H1 (cell line): ENCODE results near the gene ILKAP. TPM values are rescaled to one million over a fixed set of nuclear protein-coding genes. Genes with fewer than 3 reads are reported as not detected.
A peak's percentile ranks its signal among the peaks of the same experiment; 100 is the strongest.

ENCODE experiments used
- CTCF ChIA-PET: fragments of 300-600 bp; sonication (Branson Sonifier 250); formaldehyde crosslinking; loops from one replicate; lab custom pipeline; 2021; ENCODE audit not compliant: partially characterized antibody; lab: Charles Lee
- POLR2A ChIA-PET: fragments of 300-600 bp; sonication (Branson Sonifier 250); formaldehyde crosslinking; loops from one replicate; lab custom pipeline; 2021; ENCODE audit warnings: inconsistent platforms; ENCODE audit not compliant: partially characterized antibody; lab: Charles Lee
- DNase-seq, 2 experiments: peaks; one replicate each; pipeline versions ENCODE4 v3.0.0 to v3.0.0-alpha.2; 2010 to 2022; ENCODE audit warnings: low spot score in 2 of 2, low read depth in 1 of 2, mixed read lengths in 1 of 2
- FAIRE-seq: peaks from 2 replicates; lab custom pipeline; 2011; peaks lifted over from hg19 to GRCh38; lab: Jason Lieb, UNC
- H2AFZ ChIP-seq: 2 replicates; pipeline ENCODE4 v1.8.1; 2012; ENCODE audit warnings: low read length, inconsistent platforms
- H2AK5ac ChIP-seq: 2 replicates; pipeline ENCODE4 v1.6.1; 2013; ENCODE audit warnings: low read depth, low read length
- H2BK120ac ChIP-seq: replicated peaks from 2 replicates; pipeline ENCODE3; 2013; ENCODE audit warnings: low read depth, low read length, inconsistent platforms
- H2BK12ac ChIP-seq: 2 replicates; pipeline ENCODE4 v1.6.1; 2013; ENCODE audit warnings: low read depth, low read length
- H2BK15ac ChIP-seq: 2 replicates; pipeline ENCODE4 v1.6.1; 2013; ENCODE audit warnings: low read length
- H2BK20ac ChIP-seq: 2 replicates; pipeline ENCODE4 v1.6.1; 2013; ENCODE audit warnings: low read length
- H2BK5ac ChIP-seq: 2 replicates; pipeline ENCODE4 v1.6.1; 2013; ENCODE audit warnings: low read depth, low read length
- H3K14ac ChIP-seq: 2 replicates; pipeline ENCODE4 v1.6.1; 2013; ENCODE audit warnings: inconsistent platforms; ENCODE audit not compliant: insufficient read length
- H3K18ac ChIP-seq: 2 replicates; pipeline ENCODE4 v1.6.1; 2013; ENCODE audit warnings: low read length; ENCODE audit errors: extremely low read depth
- H3K23ac ChIP-seq: 2 replicates; pipeline ENCODE4 v1.6.1; 2013; ENCODE audit warnings: inconsistent platforms; ENCODE audit not compliant: insufficient read length
- H3K23me2 ChIP-seq: 2 replicates; pipeline ENCODE4 v1.6.1; 2013; ENCODE audit warnings: low read depth, low read length
- H3K27ac ChIP-seq: 2 replicates; pipeline ENCODE4 v1.6.1; 2011; ENCODE audit warnings: low read depth, low read length, inconsistent platforms
- H3K27me3 ChIP-seq, 4 experiments: replicated peaks in 1 of 4; 1 replicate in 1 of 4; 2 replicates in 3 of 4; pipeline versions ENCODE4 v1.6.1 to v1.8.1; 2011 to 2013; ENCODE audit warnings: low read length in 3 of 4, mild to moderate bottlenecking in 3 of 4, inconsistent platforms in 2 of 4, mixed read lengths in 2 of 4, moderate library complexity in 1 of 4; ENCODE audit not compliant: control insufficient read depth in 3 of 4, insufficient read depth in 3 of 4; ENCODE audit errors: extremely low read depth in 1 of 4
- H3K36me3 ChIP-seq, 4 experiments: 2 replicates each; pipeline versions ENCODE4 v1.6.1 to v1.8.1; 2011 to 2013; ENCODE audit warnings: mild to moderate bottlenecking in 4 of 4, low read length in 3 of 4, moderate library complexity in 2 of 4, control low read depth in 1 of 4, inconsistent platforms in 1 of 4; ENCODE audit not compliant: insufficient read depth in 4 of 4, control insufficient read depth in 2 of 4
- H3K4ac ChIP-seq: replicated peaks from 2 replicates; pipeline ENCODE3; 2013; ENCODE audit warnings: low read length, low read depth, mixed read lengths, inconsistent platforms; ENCODE audit not compliant: insufficient read length
- H3K4me1 ChIP-seq, 4 experiments: replicated peaks in 1 of 4; 1 replicate in 1 of 4; 2 replicates in 3 of 4; pipeline versions ENCODE4 v1.6.1 to v1.8.1; 2011 to 2013; ENCODE audit warnings: low read length in 3 of 4, inconsistent platforms in 2 of 4, mixed read lengths in 1 of 4; ENCODE audit not compliant: insufficient read depth in 4 of 4, control insufficient read depth in 3 of 4
- H3K4me2 ChIP-seq, 2 experiments: 2 replicates each; pipeline versions ENCODE4 v1.6.1 to v1.8.1; 2011 to 2013; ENCODE audit warnings: low read depth in 2 of 2, low read length in 2 of 2, control low read depth in 1 of 2, inconsistent platforms in 1 of 2, mild to moderate bottlenecking in 1 of 2; ENCODE audit not compliant: insufficient read depth in 1 of 2
- H3K4me3 ChIP-seq, 4 experiments: fragments of 200-600, 300-600 bp in 1 of 4; sonication (generic), shearing (Covaris generic), sonication (Bioruptor Twin) in 1 of 4; 2 replicates each; pipeline versions ENCODE4 v1.5.1 to v1.8.1; 2011 to 2016; ENCODE audit warnings: low read length in 4 of 4, low read depth in 3 of 4, control low read depth in 2 of 4, inconsistent platforms in 2 of 4, mild to moderate bottlenecking in 2 of 4, mixed read lengths in 1 of 4, moderate library complexity in 1 of 4; ENCODE audit not compliant: insufficient read depth in 2 of 4; ENCODE audit errors: extremely low read depth in 1 of 4
- H3K56ac ChIP-seq: replicated peaks from 2 replicates; pipeline ENCODE3; 2013; ENCODE audit warnings: low read depth, mild to moderate bottlenecking, mixed read lengths, low read length, inconsistent platforms; ENCODE audit not compliant: insufficient read length
- H3K79me1 ChIP-seq: 2 replicates; pipeline ENCODE4 v1.6.1; 2013; ENCODE audit warnings: low read depth, low read length, control low read depth
- H3K79me2 ChIP-seq, 2 experiments: 2 replicates each; pipeline versions ENCODE4 v1.6.1 to v1.8.1; 2012 to 2013; ENCODE audit warnings: low read length in 2 of 2, mild to moderate bottlenecking in 2 of 2, inconsistent platforms in 1 of 2; ENCODE audit not compliant: insufficient read depth in 2 of 2, control insufficient read depth in 1 of 2
- H3K9ac ChIP-seq, 4 experiments: replicated peaks in 1 of 4; 1 replicate in 1 of 4; 2 replicates in 3 of 4; pipeline versions ENCODE4 v1.6.1 to v1.8.1; 2011 to 2013; ENCODE audit warnings: low read depth in 3 of 4, low read length in 3 of 4, control low read depth in 2 of 4, mild to moderate bottlenecking in 2 of 4, moderate library complexity in 2 of 4, inconsistent platforms in 1 of 4; ENCODE audit errors: extremely low read depth in 1 of 4
- H3K9me3 ChIP-seq, 2 experiments: 2 replicates each; pipeline versions ENCODE4 v1.6.1 to v1.8.1; 2012 to 2013; ENCODE audit warnings: mild to moderate bottlenecking in 2 of 2, moderate library complexity in 2 of 2, control low read depth in 1 of 2, inconsistent platforms in 1 of 2, low read depth in 1 of 2, low read length in 1 of 2, mixed read lengths in 1 of 2; ENCODE audit not compliant: insufficient read depth in 2 of 2
- H4K20me1 ChIP-seq, 2 experiments: replicated peaks in 1 of 2; 2 replicates each; pipeline versions ENCODE3 to v1.8.1; 2011 to 2013; ENCODE audit warnings: inconsistent platforms in 2 of 2, low read length in 2 of 2, mild to moderate bottlenecking in 1 of 2; ENCODE audit not compliant: insufficient read depth in 2 of 2, control insufficient read depth in 1 of 2
- H4K5ac ChIP-seq: 2 replicates; pipeline ENCODE4 v1.6.1; 2013; ENCODE audit warnings: low read length, low read depth, mixed read lengths, inconsistent platforms; ENCODE audit not compliant: insufficient read length
- H4K8ac ChIP-seq: 2 replicates; pipeline ENCODE4 v1.8.0; 2013; ENCODE audit warnings: mild to moderate bottlenecking, moderate library complexity, low read length, inconsistent platforms; ENCODE audit not compliant: insufficient read depth; ENCODE audit errors: extremely low read depth
- H4K91ac ChIP-seq: replicated peaks from 2 replicates; pipeline ENCODE3; 2013; ENCODE audit warnings: low read length, mixed read lengths, inconsistent platforms; ENCODE audit not compliant: insufficient read length
- CBX5 ChIP-seq: fragments of 300-800, 300-1000 bp; sonication (generic); IDR thresholded peaks from 2 replicates; pipeline ENCODE4 v1.7.1; 2016; ENCODE audit warnings: antibody characterized with exemption, low read length, low read depth
- JUND ChIP-seq: IDR thresholded peaks from 2 replicates; pipeline ENCODE4 v1.6.1; 2011; ENCODE audit warnings: mild to moderate bottlenecking, improper control_type of control experiment, low read length
- KDM1A ChIP-seq: fragments of 200-600, 300-600 bp; sonication (generic); IDR thresholded peaks from 2 replicates; pipeline ENCODE4 v1.7.1; 2016; ENCODE audit warnings: mild to moderate bottlenecking, low read length, borderline replicate concordance
- KDM4A ChIP-seq: IDR thresholded peaks from one replicate; pipeline ENCODE4 v1.7.1; 2012; ENCODE audit warnings: low read depth, mild to moderate bottlenecking, moderate library complexity, low read length, inconsistent platforms; ENCODE audit not compliant: severe bottlenecking
- MAX ChIP-seq: IDR thresholded peaks from 2 replicates; pipeline ENCODE4 v1.6.1; 2012; ENCODE audit warnings: inconsistent platforms
- NRF1 ChIP-seq: IDR thresholded peaks from 2 replicates; pipeline ENCODE4 v1.6.1; 2011; ENCODE audit warnings: mild to moderate bottlenecking, low read depth, low read length, improper control_type of control experiment
- RBBP5 ChIP-seq: IDR thresholded peaks from 2 replicates; pipeline ENCODE4 v1.7.1; 2012; ENCODE audit warnings: low read depth, mild to moderate bottlenecking, inconsistent platforms, low read length, moderate library complexity, borderline replicate concordance
- SP2 ChIP-seq: IDR thresholded peaks from 2 replicates; pipeline ENCODE4 v1.6.1; 2012; ENCODE audit warnings: mild to moderate bottlenecking, low read length, inconsistent platforms
- TAF1 ChIP-seq: IDR thresholded peaks from 2 replicates; pipeline ENCODE4 v1.6.1; 2011; ENCODE audit warnings: mild to moderate bottlenecking, low read depth, low read length
- TAF7 ChIP-seq: optimal IDR thresholded peaks from 2 replicates; pipeline ENCODE3; 2011; ENCODE audit warnings: low read depth, mild to moderate bottlenecking, inconsistent platforms, low read length, moderate library complexity, borderline replicate concordance
- TBP ChIP-seq: IDR thresholded peaks from 2 replicates; pipeline ENCODE4 v1.6.1; 2011; ENCODE audit warnings: low read depth, low read length, improper control_type of control experiment
- TEAD4 ChIP-seq: IDR thresholded peaks from 2 replicates; pipeline ENCODE4 v1.6.1; 2012; ENCODE audit warnings: low read depth, low read length, inconsistent platforms, mixed read lengths
- WGBS, 2 experiments: shearing (Covaris generic) in 1 of 2; methylation state at CpG; one replicate each; pipeline versions ENCODE4 v1.1.6 to v1.1.7; 2013 to 2015; ENCODE audit warnings: low lambda C conversion rate in 2 of 2, mixed read lengths in 2 of 2, inconsistent platforms in 1 of 2, low coverage in 1 of 2, missing lambda C conversion rate in 1 of 2; ENCODE audit not compliant: insufficient replicate concordance in 2 of 2, insufficient coverage in 1 of 2, insufficient read length in 1 of 2; ENCODE audit errors: extremely low coverage in 1 of 2, missing lambda C conversion rate in 1 of 2; 5-methylcytosine and 5-hydroxymethylcytosine counted together
- polyA plus RNA-seq, 7 experiments: library from polyadenylated mRNA; depleted of rRNA in 3 of 7; stranded (reverse) in 5 of 7; unstranded in 2 of 7; fragments of >200 nt in 5 of 7; fragments of 200-250 nt in 2 of 7; gene quantifications; 1 replicate in 5 of 7; 2 replicates in 1 of 7; 4 replicates in 1 of 7; pipeline versions ENCODE4 v1.2.1 to v1.2.3, GENCODE V29; 2011 to 2013; ENCODE audit warnings: missing spikeins in 2 of 7, mixed read lengths in 2 of 7
- total RNA-seq: library from RNA; stranded (reverse); fragmentation: NEBNext Ultra II Directional; extraction: Animal tissue kit (Norgen Biotek cat#: 25700); gene quantifications from 2 replicates; pipeline ENCODE4 v1.2.1, GENCODE V29; 2021

The ILKAP gene
- total and polyA plus RNA-seq, 2 of the 8 experiments (the other 6 are each of a cell fraction or from before 2014, with no cell fraction given) = 23.5 to 33.8 TPM

- 0 out of 4 replicates have a peak, but pooled peaks cover 0 to 4% of the 10 kb centered on the region in 2 experiments for H3K9me3 ChIP-seq
- no peak overlapping the region for H3K27ac ChIP-seq
- 87% methylated on average over 22 of the region's 22 CpGs; no CpG with 5 or more reads in 1 of the 2 experiments for WGBS, 2 experiments
- H3K56ac ChIP-seq = no peak overlapping the region
- H3K4ac ChIP-seq = no peak overlapping the region
- H3K23me2 ChIP-seq = peaks cover 15% of the 10 kb centered on the region
- no peak overlapping the region for H3K14ac ChIP-seq
- H2AFZ ChIP-seq = no peak overlapping the region
- H2BK5ac ChIP-seq = 0 out of 2 replicates have a peak overlapping the region, but pooled peaks have one; percentile 6
- peak overlapping the region; percentile 68; the same call in 1 of the 2 replicates for H2BK12ac ChIP-seq
- DNase-seq (no peak), FAIRE-seq (no peak)
- ChIA-PET CTCF (interaction anchor here (1.0 to 5.3 kb wide), 2 partner anchors 10 to 13 kb away, joined by 3 to 41 read pairs; partner anchors contain the start of gene KLHL30), POLR2A (interaction anchor here (0.8 to 1.4 kb wide), 4 partner anchors 10 to 35 kb away, joined by 3 to 5 read pairs (median 3); no protein-coding TSS in a partner anchor)
- no peak overlapping the region for H3K23ac ChIP-seq
- H3K18ac ChIP-seq = no peak overlapping the region
- no peak overlapping the region for H3K4me2 ChIP-seq
- H3K4me3 ChIP-seq = no peak overlapping the region
- peak overlapping the region; percentile 15 for H4K91ac ChIP-seq
- H3K79me2 ChIP-seq = no peaks in the 10 kb centered on the region
- no peak overlapping the region for H2AK5ac ChIP-seq
- no peaks in the 10 kb centered on the region for H3K27me3 ChIP-seq
- H2BK120ac ChIP-seq = no peak overlapping the region
- 0 out of 2 replicates have a peak overlapping the region, but pooled peaks have one; percentile 48 for H2BK15ac ChIP-seq
- H3K4me1 ChIP-seq = peaks cover 0 to 13% (median 0%) of the 10 kb centered on the region in 4 experiments; a peak in 2 of 7 replicates
- no peaks in the 10 kb centered on the region for H3K79me1 ChIP-seq
- peaks cover 0 to 15% of the 10 kb centered on the region in 2 experiments for H4K20me1 ChIP-seq
- no peak overlapping the region for H3K9ac ChIP-seq
- no peaks in the 10 kb centered on the region; a peak in 1 of 8 replicates for H3K36me3 ChIP-seq
- no peak overlapping the region for H4K5ac ChIP-seq
- H4K8ac ChIP-seq = peak overlapping the region; percentile 39
- H2BK20ac ChIP-seq = no peak overlapping the region
- TF ChIP-seq TEAD4 (no peak), KDM1A (no peak), JUND (no peak), KDM4A (no peak), MAX (no peak), SP2 (no peak), TAF1 (no peak), NRF1 (no peak), CBX5 (no peak), TBP (no peak), RBBP5 (no peak), TAF7 (no peak)
These were observed 74.1 kb downstream of the ILKAP start for GRCh38 chr2:238129166-238130010.
